ENCODE results near the gene C11orf58.

C11orf58 gene

GRCh38 chr11:16787035-16787742 is 48.7 kb downstream of the C11orf58 start:
- no peak for DNase-seq

DNA sequence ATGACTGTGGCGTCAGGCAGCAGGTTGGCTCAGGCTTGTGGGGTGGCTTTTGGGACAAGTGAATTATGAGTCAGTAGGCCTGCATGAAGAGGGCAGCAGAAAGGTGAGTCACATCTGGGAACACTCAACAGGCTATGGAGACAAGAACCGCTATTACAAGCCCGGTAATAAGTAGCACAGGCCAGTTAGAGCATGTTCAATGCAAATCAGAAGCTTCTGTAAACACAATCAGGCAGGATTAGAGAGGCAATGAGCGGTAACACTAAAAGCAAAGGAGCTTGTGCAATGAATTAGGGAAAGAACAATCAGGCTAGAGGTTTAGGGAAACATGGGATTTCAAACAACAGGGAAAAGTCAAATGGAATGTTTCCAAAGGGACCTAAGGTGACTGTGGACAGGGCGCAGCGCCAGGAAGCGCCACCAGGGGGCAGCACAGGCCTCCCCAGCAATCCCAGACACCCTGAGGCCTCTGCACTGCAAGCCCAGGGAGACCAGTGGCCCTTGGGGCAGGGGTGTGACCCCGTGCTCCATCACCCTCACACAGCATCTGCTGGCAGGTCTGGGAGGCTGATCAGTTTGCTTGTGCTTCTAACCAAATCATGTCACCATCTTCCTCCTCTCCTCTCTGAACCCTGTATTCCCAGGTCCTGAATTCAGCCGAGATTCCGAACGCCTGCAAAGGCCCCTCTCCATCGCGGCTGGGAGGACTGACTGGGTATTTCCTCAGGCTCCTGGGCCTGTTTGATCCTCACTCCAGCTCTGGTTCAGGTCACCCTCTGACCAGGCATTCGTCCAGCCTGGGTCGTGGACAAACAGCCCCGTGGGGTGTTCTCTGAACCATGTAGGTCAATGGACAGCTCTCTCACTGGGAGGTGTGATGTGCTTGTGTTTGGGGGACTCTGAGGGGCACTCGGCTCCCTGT is 50.0 kb downstream of the C11orf58 start:
- DNase-seq, result peak; percentile 34

GRCh38 chr11:16789063-16789420 is 50.6 kb downstream of the C11orf58 start:
- no peak for DNase-seq

DNA sequence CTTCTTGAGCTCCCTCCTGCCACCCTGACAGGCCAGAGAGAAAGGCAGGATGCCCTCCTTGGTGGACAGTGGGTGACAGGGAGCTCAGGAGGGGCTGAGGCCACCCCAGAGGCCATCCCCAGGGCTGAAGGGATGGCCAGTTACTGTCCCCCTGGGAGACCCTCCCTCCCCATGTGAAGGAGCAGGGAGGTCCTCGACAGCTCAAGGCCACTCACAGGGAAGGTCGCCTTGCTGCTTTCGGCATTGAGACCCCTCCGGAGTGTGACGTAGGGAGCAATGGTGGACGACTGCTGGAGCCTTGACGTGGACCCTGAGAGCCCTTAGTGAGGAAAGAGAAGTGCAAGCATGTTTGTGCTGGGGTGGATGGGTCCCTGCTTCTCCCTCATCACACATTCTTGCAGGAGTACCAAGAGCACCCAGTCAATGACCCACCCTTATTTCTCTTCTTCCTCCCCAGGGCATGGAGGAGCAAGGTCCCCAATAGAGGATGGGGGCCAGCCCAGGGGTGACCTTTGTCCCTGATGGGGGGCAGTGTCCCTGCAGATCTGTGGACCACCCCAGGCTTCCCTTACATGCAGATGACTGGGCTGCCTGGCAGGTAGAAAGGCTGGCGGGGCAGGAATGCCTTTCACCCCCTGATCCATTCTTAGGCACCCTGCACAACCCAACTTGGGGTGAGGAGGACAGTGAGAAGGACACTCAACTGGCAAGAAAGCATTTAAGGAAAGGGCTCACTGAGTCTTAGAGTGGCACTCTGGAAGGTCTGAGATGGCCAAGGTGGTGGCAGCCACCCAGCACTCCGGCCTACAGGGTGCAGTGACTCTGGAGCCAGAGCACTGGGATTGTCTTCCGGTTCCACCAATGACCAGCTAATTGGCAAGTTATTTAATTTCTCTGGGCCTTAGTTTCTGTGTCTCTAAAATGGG is 51.4 kb downstream of the C11orf58 start:
- no peak for DNase-seq

DNA sequence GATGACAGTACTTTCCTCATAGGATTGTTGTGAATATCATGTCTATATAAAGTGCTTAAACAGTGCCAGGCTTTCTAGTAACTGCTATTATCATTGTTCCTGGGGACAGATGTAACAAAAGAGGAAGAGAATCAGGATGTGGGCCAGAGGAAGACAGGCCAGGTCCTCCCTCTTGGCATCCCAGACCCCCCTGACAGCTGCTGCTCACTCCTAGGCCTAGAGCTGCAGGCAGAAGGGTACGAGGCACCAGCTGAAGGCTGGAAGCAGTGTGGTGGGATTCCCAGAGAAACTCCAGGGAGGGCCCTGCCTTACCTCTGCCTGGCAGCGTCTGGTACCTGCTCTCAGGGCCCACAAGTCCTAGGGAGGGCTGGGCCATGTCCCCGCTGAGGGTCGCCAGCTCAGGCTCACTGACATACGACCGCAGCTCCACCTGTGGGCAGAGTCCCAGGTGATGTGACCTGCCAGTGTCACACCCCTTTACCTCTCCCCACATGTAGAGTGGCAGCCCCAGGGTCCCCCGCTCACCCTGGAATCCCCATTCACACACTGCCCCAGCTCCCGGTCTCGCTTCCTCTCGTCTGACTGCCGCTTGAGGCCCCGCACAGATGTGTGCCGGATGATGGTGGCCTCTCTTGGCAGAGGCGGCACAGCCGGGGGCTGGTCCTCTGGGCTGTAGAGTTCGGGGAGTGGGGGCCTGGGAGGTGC is 52.2 kb downstream of the C11orf58 start:
- DNase-seq, result no peak

- DNase-seq, result no peak
Measured at GRCh38 chr11:16791191-16791961, 52.9 kb downstream of the C11orf58 start.

DNA sequence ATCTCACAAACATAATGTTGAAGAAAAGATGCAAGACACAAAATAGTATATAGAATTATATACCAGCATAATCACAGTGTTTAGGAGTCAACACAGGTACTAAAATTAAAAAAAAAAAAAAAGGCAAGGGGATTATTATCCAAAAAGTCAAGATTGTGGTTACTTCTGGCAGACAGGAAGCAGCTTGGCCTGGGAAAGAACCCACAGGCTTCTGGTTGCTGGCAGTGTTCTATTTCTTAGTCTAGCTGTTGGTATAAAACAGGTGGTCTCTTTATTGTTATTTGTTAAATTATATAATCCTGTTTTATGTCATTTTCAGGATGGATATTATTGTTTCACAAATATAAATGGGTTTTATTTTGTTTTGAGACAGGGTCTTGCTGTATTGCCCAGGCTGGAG is 54.0 kb downstream of the C11orf58 start:
- DNase-seq, result no peak

- no peak for DNase-seq
Measured at GRCh38 chr11:16793009-16793408, 54.6 kb downstream of the C11orf58 start.

GRCh38 chr11:16793511-16793910 is 55.1 kb downstream of the C11orf58 start:
- no peak for DNase-seq

GRCh38 chr11:16794047-16794818 is 55.8 kb downstream of the C11orf58 start:
- DNase-seq, result no peak

DNA sequence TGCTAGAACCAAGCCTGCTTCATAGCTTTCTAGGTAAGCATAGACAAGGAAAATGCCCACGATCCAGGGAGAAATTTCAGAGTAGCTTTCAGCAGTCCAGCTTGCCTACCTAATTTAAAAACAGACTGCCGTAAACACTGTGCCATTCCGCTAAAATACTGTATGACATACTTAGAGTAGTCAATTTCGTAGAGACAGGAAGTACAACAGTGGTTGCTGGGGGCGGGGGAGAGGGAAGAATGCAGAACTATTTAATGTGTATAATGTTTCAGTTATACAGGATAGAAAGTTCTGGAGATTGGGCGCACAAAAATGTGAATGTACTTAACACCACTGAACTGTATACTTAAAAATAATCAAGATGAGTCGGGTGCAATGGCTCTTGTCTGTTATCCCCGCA is 56.7 kb downstream of the C11orf58 start:
- no peak for DNase-seq

DNA sequence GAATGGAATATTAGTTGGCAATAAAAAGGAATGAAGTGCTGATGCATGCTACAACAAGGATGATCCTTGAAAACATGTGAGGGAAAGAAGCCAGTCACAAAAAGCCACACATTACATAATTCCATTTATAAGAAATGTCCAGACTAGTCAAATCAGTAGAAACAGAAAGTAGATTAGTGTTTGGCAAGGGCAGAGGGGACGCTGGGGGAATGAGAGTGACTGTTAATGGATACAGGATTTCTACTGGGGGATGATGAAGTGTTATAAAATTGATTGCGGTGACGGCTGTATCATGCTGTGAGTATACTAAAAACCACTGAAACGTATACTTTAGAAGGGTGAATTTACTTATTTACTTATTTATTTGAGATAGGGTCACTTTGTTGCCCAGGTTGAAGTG is 57.9 kb downstream of the C11orf58 start:
- no peak for DNase-seq

DNA sequence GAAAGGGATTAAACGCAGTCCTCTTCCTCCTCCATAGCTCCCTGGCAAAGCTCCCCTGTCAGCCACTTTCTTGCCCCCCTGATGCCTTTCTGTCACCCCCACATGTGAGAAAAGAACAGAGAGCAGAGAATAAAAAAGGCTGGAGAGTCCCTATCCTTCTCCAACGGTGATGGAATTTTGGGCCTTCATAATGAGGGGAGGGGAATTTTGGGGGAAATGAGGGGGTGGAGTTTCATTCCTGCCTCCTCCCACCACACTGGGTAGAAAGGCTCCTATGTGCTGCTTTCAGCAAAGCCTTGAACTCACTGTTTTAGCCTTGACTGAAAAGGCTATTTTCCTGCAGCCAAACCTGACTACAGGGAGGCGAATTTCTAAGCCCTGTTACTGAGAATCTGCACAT is 59.3 kb downstream of the C11orf58 start:
- no peak for DNase-seq

- DNase-seq, result no peak
Measured at GRCh38 chr11:16799221-16799620, 60.8 kb downstream of the C11orf58 start.

- no peak for DNase-seq
Measured at GRCh38 chr11:16799890-16800289, 61.4 kb downstream of the C11orf58 start.

DNA sequence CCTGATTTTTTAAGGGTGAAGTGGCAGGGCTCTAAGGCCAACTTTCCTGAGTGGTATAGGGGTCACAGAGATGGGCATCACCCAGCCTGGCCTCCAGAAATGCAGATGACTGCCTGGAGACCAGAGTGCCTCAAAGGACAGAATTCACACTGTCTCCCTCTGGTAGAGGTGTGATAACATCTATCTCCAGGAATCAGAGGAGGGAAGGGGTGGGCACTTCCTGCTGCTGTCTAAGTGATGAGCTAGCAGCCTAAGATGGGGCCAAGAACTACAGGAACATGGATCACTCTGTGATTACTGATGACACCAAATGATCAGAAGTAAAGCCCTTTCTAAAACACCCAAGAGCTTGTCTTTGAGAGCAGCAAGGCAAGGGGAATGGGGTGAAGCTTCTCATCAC is 61.9 kb downstream of the C11orf58 start:
- DNase-seq, result no peak

- no peak for DNase-seq
Measured at GRCh38 chr11:16801288-16801980, 63.0 kb downstream of the C11orf58 start.

DNA sequence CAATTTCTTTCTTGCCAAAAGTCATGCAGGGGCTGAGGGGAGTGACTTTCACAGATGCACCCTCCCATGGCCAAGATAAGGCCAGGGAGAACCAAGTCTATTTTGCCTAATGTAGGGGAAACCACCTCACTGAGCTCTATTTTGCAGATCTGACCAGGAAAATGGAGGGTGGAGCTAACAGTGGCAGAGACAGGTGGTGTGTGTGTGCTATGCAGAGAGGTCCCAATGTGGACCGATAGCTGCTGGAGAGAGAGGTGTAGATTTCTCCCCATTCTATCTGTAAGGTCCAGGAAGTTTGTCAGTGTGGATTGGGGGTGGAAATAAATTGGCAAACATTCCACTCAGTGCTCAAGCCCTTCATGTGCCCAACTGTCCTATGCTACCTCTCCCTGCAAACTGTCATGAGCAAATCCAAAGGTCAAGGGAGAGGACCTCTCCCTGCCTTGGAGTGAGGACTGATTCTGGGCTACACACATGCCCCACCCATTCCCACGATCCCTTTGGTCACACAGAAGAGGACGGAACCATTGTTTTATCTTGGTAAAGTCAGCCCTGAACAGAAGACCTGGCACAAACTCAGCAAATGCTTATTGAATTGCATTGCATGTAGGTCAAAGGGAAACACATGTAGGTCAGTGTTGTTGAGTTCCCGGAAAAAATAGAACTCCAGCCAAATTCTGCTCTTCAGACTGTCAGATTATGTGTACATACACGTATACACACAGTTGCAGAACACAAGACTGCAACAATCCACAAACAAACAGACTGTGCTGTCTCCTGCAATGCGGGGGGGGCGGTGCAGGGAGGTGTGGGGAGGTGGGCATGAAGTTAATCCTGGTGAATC is 65.9 kb downstream of the C11orf58 start:
- DNase-seq, result peak; percentile 60

GRCh38 chr11:16805938-16806337 is 67.5 kb downstream of the C11orf58 start:
- no peak for DNase-seq

Data from NCI-H2029 treated with DMSO at 0.1 percent for 48 hours (cell line).